Kidney capillary endothelial cell (primary cell): ENCODE data around the gene QKI.
"Not testable (repeated sequence)": the region's sequence is repeated elsewhere in the genome, so short reads cannot be mapped to it uniquely, and the experiment has no call there.

Source experiments
- DNase-seq: peaks from one replicate; pipeline ENCODE4 v3.0.0-alpha.2; 2018; ENCODE audit warnings: low spot score

QKI gene

DNA sequence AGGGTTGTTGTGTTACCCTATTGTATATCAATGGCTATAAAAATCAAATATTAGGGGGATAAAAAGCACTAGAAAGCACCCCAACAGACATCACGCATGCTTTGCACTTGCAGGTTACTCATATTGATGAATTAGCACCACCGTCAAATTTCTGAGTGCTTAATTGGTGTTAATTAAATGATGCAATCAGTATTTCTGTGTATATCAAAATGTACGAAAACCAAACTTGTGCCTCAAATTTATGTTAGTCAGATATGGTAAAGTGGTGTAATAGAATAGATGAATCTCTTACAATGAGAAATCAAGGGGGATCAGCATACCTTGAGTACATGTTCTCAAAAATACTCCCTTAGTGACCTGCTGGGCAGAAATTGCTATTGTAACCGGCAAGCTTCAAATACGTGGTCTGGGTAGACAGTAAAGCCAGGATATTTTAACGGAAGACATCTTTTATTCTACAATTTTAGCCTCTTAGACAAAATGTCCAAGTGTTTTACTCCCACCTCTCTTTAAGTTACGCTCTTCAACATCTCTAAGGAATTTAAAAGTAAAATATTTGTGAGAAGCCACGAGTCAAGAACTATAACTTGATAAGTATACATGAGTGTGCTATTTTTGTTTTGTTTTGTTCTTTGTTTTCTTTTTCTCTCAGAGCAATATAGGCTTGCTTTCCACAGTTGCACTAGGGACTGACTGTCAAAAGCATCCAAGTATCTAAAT lies 166.0 kb downstream of the QKI start:
- no peak for DNase-seq

DNA sequence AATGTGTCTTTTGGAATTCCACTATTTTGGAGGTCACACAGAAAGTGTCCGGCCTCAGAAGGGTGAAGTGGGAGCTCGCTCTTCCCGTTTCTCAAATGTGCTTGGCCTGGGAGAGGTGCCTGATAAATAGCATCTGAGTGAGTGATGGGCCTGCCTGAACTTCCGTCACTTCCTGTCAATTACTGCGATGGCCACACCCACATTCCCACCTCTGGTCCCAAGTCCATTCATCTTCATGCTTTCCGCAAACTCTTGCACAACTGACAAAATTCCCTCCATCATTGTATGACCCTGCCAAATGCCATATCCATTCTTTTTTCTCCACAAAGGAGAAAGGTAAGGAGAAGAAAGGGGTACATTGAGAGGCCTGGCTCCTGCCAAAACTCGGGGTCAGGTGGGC lies 169.0 kb downstream of the QKI start:
- no peak for DNase-seq

DNA sequence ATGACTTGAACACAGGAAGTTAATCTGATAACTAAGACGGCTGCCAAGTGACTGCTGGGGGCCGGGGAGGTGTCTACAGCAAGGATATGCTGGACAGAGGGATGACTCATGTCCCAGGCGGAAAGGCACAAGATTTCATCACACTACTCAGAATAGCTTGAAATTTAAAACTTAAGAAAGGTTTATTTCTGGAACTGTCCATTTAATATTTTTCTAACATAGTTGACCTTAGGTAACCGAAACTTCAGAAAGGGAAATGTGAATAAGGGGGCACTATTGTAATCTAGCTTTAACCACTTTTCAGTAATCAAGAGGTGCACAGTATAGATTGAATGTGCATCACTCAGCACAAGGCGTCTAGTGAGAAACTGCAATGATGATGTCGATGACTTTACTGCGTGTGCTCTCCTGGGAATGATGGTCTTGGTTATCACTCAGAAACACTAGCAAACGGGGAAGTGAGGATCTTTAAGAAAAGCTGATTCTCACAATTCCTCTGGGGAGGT lies 171.5 kb downstream of the QKI start:
- DNase-seq, result peak; percentile 92

DNA sequence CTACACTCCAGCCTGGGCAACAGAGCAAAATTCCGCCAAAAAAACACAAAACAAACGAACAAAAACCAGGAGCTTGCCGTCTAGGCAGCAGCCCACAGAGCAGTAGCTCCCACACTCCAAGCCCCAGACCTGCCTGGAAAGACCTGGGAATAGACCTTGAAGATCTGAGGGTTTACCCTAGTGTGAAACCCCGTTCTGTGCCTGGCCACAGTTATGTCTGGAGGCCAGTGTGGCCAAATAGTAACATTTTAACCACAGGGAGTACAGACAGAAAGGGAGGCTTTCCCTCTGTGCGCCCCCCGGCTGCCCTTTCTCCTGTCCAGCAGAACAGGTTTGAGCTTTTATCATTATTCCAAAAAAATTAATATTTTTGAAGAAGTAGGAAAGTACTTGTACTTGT lies 172.4 kb downstream of the QKI start:
- no peak for DNase-seq

DNA sequence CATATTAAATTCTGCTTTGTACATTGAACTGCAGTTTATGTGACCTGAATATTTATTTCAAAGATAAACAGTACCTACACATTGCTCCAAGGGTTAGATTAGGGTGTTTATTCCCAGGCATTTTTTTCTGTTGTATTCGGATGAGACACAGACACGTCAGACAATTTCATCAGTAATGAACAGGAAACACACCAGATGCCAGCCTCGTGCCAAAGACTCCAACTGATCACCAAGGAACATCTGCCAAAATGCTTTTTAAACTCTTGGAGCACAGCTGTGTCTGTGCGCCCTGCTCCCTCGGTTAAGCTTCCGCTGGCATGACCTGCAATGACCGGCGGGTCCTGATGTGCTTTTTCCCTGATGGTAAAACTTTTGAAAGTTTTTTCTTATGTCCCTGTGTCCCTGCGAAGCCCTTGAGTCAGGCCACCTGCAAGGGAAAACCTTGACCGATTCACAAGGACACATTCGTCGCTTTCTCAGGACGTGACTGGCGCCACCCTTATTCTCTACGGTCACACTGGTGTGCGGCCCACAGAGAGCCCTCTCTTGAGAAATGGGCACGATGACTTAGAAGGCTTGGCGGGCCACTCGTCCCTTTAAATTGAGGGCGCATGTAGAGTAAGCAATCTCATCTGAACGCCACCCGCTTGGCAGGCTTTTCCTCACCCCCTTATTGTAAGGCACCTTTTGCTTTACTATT lies 173.9 kb downstream of the QKI start:
- DNase-seq, result no peak

DNA sequence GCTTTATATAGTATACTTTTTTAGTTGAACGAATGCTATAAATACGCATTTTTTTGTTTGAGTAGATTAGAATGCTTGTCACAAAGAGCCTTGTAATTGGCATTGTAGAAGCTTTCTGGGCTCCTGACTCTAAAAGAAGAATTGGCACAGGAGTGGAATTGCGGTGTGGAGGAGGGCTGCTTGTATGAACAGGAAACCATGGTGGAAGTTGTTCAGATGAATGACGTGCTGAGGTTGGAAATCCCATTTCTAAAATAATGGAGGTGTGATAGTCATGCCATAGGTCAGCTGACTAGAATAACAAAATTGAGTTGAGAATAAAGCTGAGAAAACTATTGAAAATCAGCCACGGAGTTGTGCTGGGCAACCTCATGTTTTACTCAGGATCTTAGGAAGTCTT lies 174.9 kb downstream of the QKI start:
- DNase-seq, result no peak

DNA sequence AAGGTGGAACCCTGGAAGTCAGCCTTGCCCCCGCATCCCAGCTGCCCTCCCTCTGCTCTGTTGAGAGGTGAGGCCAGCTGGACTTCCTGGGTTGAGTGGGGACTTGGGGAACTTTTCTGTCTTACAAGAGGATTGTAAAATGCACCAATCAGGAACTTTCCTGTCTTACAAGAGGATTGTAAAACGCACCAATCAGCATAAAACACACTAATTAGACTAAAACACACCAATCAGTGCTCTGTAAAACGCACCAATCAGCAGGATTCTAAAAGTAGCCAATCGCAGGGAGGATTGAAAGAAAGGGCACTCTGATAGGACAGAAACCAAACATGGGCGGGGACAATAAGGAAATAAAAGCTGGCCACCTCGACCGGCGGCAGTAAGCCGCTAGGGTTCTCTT lies 175.6 kb downstream of the QKI start:
- DNase-seq, result not testable (repeated sequence)

DNA sequence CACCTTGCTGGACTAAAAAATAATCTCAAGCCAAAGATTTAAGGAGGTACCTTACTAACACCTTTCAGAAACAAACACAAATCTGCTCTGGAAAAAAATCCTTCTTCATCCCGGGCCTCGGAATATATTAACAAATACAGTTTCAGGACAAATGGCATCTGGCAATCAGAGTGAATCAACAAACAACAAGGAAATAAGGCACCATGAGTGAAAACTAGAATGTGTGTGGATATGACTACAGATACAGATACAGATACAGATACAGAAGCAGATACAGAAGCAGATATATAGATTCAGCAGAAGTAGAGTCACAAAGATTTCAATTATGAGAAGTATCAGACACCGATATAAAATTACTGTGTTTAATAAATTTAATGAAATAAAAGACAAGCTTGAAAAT lies 178.4 kb downstream of the QKI start:
- no peak for DNase-seq

DNA sequence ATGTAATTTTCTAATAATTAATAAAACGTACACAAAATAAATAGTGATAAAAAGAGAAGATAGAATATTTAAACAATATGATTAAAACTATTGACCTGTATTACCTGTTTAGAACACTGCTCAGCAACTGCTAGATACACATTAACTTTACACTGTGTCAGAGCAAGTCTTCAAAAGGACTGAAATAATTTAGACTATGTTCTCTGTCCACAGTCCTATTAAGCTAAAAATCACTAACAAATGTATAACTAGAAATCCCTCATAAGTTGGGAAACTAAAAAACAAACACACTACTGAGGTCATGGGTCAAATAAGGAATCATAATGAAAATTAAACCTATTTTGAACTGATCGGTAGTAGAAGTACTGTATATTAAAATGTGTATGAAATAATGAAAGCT lies 181.7 kb downstream of the QKI start:
- DNase-seq, result no peak

DNA sequence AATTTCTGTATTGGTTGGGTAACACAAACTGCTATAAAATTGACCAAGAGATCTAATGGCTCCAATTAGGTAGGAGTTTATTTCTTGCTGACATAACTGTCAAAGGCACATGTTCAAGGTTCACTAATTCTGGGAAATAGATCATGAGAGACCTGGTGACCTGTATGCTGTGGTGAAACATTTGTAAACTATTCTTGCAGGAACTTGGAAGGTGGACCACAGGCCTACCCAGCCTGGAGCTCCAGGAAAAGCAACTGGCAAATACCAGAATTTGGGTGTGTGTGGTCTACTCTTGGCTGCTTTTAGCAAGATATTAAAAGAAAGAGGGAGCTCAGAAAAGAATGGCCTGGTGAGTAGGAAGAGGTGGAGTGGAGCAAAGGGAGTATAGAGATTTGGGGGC lies 184.6 kb downstream of the QKI start:
- DNase-seq, result no peak

DNA sequence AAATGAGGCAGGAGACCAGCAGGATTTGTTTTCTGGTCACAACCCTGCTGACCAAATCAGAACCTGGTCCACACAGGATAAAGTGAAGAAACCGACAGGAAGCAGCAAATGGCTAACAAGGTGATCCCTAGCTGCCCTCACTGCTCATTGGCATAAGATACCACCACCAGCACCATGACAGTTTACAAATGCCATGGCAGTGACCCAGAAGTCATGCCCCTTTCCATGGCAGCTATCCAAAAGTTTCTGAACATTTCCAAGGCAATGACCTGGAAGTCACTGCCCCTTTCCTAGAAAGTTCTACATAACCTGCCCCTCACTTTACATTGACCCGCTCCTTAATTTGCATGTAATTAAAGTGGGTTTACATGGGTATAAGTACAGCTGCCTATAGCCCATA lies 185.2 kb downstream of the QKI start:
- DNase-seq, result no peak

DNA sequence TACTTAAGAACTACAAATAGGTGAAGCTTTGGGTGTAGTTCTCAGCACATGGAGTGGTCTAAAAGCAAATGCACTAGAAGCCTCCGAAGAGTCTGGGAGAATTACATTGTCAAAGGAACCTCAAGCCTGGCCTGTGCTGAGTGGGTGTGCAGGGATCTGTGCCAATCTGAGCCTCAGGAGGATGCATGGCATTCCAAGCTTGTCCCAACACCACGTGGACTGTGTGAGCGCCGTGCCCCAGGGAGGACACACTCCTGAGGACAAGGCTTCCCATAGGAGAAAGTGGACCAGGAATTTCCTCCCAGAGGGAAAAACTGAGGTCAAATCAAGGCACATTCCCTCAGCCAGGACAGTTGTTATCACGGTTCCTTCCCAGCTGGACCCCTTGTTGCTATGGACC lies 185.8 kb downstream of the QKI start:
- no peak for DNase-seq

DNA sequence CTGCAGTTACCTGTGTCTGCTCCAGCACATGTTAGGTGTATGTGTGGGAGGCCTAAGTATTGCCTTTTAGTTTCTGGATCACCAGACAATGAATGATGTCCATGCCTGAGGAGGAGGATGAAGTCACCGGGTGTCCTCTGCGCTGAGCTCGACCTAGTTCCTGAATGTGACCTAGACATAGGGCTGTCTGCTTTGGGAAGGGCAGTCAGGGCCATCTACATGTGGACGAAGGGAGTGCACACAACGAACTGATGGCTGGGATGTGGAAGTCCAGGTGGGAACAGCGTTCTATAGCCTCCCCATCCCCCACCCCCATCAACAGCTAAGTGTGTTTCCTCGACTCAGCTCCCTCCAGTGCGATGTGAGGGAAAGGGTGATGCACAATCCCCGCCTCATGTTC lies 186.3 kb downstream of the QKI start:
- no peak for DNase-seq

DNA sequence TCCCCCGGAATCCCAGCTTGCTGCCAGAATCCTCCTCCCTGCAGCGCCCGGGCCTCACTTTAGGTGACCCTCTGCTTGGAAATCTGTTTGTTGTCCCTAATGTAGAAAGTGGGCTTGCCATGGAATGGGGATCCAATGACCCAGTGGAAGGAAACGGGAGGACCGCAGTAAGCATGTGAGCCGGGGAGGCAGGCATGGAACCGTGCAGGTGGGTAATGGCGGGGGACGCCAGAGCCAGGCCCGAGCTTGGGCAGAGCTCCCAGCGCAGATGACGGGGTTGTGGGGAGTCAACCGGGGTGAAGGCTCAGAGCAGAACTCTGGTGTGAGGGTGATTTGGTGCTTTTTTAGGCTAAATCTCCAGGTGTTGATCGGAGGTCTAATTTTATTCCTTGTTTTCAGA lies 188.3 kb downstream of the QKI start:
- no peak for DNase-seq

DNA sequence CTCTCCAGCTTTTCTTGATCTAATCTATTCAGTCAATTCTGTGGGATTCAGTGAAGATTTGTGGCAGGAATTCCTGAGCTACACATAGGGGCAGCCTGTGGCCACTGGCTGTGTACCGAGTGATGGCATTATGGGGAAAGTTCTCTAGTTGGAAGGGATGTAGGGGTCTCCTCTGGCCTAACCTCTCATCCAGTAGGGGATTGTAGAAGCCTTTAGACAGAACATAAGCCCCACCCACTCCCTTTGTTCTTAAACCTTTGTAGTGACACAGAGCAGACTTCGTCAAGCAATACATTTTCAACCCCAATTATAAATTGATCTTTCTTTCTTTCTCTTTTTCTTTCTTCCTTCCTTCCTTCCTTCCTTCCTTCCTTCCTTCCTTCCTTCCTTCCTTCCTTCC lies 188.9 kb downstream of the QKI start:
- no peak for DNase-seq

DNA sequence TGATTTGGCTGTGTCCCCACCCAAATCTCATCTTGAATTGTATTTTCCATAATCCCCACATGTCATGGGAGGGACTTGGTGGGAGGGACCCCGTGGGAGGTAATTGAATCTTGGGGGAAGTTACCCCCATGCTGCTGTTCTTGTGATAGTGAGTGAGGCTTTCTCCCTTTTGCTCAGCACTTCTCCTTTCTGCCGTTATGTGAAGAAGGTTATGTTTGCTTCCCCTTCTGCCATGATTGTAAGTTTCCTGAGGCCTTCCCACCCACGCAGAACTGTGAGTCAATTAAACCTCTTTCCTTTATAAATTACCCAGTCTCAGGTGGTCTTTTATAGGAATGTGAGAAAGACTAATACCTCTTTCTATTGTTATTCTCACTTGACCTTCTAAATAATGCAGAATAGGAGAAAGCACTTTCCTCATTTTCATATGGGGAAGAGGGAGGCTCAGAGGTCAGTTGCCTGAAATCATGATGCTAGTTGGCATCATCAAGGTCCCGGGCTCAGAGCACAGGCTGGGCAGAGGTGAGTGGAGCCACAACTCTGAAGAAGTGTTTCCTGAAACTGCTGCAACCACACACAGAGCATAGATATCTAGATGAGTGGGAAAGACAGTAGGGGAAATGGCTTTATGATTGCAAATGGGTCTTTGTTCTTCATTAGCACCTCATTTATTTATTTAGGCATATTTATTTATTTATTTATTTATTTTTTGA lies 191.0 kb downstream of the QKI start:
- DNase-seq, result no peak

DNA sequence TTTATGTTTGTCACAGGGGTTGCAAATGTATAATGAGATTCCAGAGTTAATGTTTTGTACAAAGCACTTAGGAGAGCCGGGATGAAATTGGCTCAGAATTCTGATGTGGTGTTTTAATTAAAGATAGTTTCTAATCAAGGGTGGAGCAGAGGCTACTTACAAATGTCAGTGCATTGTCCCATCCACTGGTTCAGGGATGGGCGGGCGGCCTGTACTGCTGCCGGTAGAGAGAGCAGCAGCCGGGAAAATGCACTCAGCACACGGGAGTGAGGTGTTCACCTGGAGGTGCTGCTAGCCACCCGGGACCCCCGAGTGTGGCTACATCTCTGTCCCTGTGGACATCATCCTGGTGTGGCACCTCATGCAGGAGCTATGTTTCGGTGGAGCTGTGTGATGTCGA lies 193.3 kb downstream of the QKI start:
- no peak for DNase-seq

DNA sequence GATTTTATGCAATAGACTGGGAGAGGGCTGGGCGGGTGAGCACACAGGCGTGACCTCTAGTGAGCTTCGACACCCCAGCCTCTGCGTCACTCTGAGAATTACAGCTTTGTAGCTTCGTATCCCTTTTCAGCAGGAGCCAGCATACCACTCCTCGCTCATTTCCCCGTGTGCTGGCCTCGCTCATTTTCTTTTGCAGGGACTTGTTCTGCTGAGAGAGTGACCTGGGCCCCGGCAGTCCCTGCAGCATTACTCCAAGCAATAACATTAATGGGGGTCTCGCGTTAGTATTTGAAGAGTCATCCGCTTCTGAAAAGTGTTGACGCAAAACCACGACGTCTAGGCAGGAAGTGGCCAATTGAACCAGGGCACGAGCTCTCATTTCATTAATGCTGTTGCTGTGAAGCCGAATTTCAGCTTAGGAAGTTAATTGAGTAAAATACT lies 193.7 kb downstream of the QKI start:
- no peak for DNase-seq

DNA sequence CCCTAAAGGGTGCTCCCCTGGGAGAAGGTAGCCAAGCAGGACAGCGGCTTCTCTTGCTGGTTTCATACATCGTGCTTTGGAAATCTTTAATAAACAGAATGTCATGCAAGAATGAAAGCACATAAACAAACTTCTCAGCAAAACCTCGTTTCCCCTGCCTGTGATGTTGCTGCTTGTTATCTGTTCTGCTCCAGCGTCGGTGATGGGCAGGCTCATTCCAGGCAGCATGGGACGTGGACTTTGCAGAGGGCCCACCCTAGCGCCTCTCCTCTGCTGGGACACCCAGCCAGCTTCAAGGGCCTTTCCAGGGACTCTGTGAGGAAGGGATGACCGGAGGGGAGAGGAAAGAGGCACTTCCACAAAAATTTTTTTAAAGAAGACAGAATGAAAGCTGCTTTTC lies 197.7 kb downstream of the QKI start:
- DNase-seq, result no peak

DNA sequence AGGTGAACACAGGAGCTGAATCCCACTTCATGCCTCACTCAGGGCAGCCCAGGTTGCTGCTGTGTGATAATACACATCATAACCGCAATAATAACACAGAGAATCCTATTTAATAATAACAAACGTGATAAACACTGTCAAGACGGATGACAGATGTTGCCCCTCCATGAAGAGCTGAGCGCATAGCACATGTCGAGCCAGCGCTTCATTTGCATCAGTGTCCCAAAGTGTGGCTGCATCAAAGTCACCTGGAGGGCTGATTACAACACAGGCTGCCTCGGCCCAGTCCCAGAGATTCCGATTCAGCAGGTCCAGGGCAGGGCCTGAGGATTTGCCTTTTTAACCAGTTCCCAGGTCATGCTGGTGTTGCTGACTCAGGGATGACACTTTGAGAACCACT lies 198.5 kb downstream of the QKI start:
- no peak for DNase-seq

DNA sequence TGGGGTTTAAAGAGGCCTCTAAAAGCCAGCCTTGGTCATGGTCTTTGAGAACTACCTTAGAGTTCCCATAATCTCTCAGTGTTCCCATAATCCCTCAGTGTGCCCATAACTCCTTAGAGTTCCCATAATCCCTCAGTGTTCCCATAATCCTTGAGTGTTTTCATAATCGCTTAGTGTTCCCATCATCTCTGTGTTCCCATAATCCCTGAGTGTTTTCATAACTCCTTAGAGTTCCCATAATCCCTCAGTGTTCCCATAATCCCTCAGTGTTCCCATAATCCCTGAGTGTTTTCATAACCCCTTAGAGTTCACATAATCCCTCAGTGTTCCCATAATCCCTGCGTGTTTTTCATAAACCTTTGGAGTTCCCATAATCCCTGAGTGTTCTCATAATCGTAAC lies 199.2 kb downstream of the QKI start:
- DNase-seq, result no peak

DNA sequence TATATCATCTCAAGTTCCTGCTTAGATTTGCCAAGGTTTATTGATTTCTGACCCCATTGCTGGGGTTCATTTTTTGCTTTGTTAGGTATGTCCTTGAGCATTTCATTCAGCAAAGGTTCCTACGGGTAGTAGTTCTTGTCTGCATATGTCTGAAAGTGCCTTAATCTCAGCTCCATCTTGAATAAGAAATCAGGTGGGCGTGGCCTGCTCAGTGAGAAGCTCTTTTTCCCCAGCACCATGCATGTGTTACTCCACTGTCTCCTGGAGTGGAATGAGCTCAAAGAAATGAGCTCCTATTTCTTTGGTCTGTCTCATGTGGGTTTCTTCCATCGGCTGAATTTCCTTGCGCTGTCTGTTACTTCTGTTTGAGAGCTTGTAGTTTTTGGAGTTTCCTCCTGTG lies 201.9 kb downstream of the QKI start:
- no peak for DNase-seq

DNA sequence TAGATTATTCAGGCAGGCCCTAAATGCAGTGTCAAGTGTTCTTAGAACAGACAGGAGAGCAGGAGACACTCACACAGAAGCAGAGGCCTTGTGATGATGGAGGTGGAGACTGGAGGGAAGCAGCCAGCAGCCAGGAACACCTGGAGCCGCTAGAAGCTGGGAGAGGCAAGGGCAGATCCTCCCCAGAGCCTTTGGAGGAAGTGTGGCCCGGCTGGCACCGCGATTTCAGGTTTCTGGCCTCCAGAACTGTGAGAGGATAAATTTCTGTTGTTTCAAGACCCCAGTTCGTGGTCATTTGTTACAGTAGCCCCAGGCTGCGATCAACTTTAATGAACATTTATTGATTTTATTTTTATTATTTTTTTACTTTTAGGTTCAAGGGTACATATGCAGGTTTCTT lies 203.0 kb downstream of the QKI start:
- no peak for DNase-seq
